Mucosa of descending colon (tissue), 3 donors: ENCODE measurements around the gene RAC2. TPM values are rescaled to one million over a fixed set of nuclear protein-coding genes. Genes with fewer than 3 reads are reported as not detected.
A peak's percentile ranks its signal among the peaks of the same experiment; 100 is the strongest.

Experiments
- ATAC-seq: fragments of 200-7000 bp; cut with Tn5 transposase; one replicate; pipeline ENCODE4 v1.9.1; 2020; ENCODE audit warnings: mild to moderate bottlenecking, moderate library complexity
- DNase-seq, 3 donors: peaks; one replicate each; pipeline ENCODE4 v3.0.0-alpha.2; 2020
- H3K36me3 ChIP-seq: fragments of 200-600 bp; one replicate; pipeline ENCODE4 v1.8.0; 2021; ENCODE audit warnings: low read depth, mild to moderate bottlenecking
- H3K4me1 ChIP-seq: fragments of 200-600 bp; one replicate; pipeline ENCODE4 v1.8.0; 2021; ENCODE audit warnings: low read depth, mild to moderate bottlenecking
- H3K4me3 ChIP-seq: fragments of 200-600 bp; one replicate; pipeline ENCODE4 v1.8.0; 2021; ENCODE audit warnings: mild to moderate bottlenecking
- H3K9me3 ChIP-seq: fragments of 200-600 bp; one replicate; pipeline ENCODE4 v1.8.0; 2021; ENCODE audit warnings: mild to moderate bottlenecking
- CTCF ChIP-seq: fragments of 200-600 bp; IDR thresholded peaks from one replicate; pipeline ENCODE4 v1.8.0; 2022; ENCODE audit warnings: antibody characterized with exemption, mild to moderate bottlenecking
- intact Hi-C, 2 donors: fragments of 100-400 bp; cut with DNase I in 1 of 2; cut with micrococcal nuclease in 1 of 2; formaldehyde crosslinking; loops; one replicate each; pipeline versions ENCODE4 v1.11.0 to v1.11.1; 2022; cut with DNase I, micrococcal nuclease
- total RNA-seq, 3 donors: library from RNA; stranded (reverse); fragmentation: NEBNext Ultra II Directional in 2 of 3; extraction: Animal tissue kit (Norgen Biotek cat#: 25700) in 2 of 3; gene quantifications; one replicate each; pipeline versions ENCODE4 v1.2.1 to v1.2.4, GENCODE V29; 2021 to 2023
- donor health status: DM: no; HTN: no; CAD: no; lungs with moderate emphysema.
- donor health status: DM: no; HTN: no; CAD: no.
- donor health status: DM: no; HTN: yes; CAD: no.

RAC2 gene
- total RNA-seq, 3 donors from 2014 or later, result 15.3 to 26.8 (median 16.4) TPM

- Histone ChIP-seq H3K4me1 (no peaks in the 10 kb centered on the region), H3K4me3 (no peak overlapping the region), H3K9me3 (no peaks in the 10 kb centered on the region), H3K36me3 (no peaks in the 10 kb centered on the region)
- DNase-seq, result no peak
- no peak for TF ChIP-seq CTCF
- intact Hi-C loops, result no loop called here
- ATAC-seq, result no peak
Measured at GRCh38 chr22:37270928-37271650, 27.0 kb upstream of the RAC2 start.

GRCh38 chr22:37269936-37270678 is 26.0 kb upstream of the RAC2 start:
- Histone ChIP-seq H3K9me3 (no peaks in the 10 kb centered on the region), H3K36me3 (no peaks in the 10 kb centered on the region), H3K4me3 (no peak overlapping the region), H3K4me1 (no peaks in the 10 kb centered on the region)
- no peak for ATAC-seq
- no peak for DNase-seq
- no peak for TF ChIP-seq CTCF
- intact Hi-C loops, result no loop called here

- Histone ChIP-seq H3K4me3 (no peak overlapping the region), H3K4me1 (no peaks in the 10 kb centered on the region), H3K36me3 (no peaks in the 10 kb centered on the region), H3K9me3 (peaks cover 9% of the 10 kb centered on the region)
- ATAC-seq (no peak), DNase-seq (no peak)
- intact Hi-C loops, result no loop called here
- TF ChIP-seq CTCF, result no peak
Measured at GRCh38 chr22:37267661-37268413, 23.8 kb upstream of the RAC2 start.

GRCh38 chr22:37267135-37267587 is 23.1 kb upstream of the RAC2 start:
- intact Hi-C loops, result no loop called here
- Histone ChIP-seq H3K36me3 (no peaks in the 10 kb centered on the region), H3K4me1 (no peaks in the 10 kb centered on the region), H3K9me3 (peaks cover 9% of the 10 kb centered on the region), H3K4me3 (no peak overlapping the region)
- TF ChIP-seq CTCF, result peak; percentile 63
- peak; percentile 85 for ATAC-seq
- peak; percentile 59 to 68 (median 68) for DNase-seq

GRCh38 chr22:37266581-37267134 is 22.6 kb upstream of the RAC2 start:
- peaks cover 9% of the 10 kb centered on the region for H3K9me3 ChIP-seq
- H3K4me1 ChIP-seq, result no peaks in the 10 kb centered on the region
- DNase-seq (no peak), ATAC-seq (peak; percentile 24)
- no peak overlapping the region for H3K4me3 ChIP-seq
- intact Hi-C loops, result no loop called here
- H3K36me3 ChIP-seq, result no peaks in the 10 kb centered on the region
- no peak for TF ChIP-seq CTCF
